Measurements from ENCODE around the gene OR6V1. TPM values are rescaled to one million over a fixed set of nuclear protein-coding genes. Genes with fewer than 3 reads are reported as not detected.

The OR6V1 gene
- total and polyA plus RNA-seq, 10 of the 15 experiments (the other 5 are each of a cell fraction or from before 2014, with no cell fraction given) = not detected

DNA sequence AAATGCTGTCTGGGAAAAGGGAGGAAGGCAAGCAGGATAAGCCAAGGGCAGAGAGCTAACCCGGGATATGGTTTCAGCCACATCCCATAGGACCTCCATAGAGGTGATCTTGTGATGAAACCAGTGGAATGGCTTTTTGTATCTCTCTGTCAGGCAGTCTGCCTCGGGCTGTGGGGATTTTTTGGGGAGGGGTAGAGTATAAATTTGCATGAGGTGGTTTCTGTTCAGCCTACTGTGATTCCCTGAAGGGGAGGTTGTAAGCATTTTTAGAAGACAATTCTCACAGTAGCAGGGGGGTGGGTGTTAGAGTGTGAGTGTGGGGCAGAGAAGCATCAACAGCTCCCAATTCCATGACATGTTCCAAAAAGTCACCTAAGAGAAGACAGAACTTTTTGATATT, 37.1 kb upstream of the OR6V1 start:
- RAD21 ChIA-PET (ENCODE audit: unreplicated experiment) = interaction anchor here (1.2 to 6.3 kb wide), 2 partner anchors 28 to 200 kb away, joined by 3 to 37 read pairs; no protein-coding TSS in a partner anchor

More for the DNA sequence above, 37.1 kb upstream of the OR6V1 start:
- in situ Hi-C loops (cut with MboI) (loop anchor here (10.0 kb wide), 1 partner anchor 400 kb away; no protein-coding TSS in a partner anchor), intact Hi-C loops (cut with micrococcal nuclease; ENCODE audit: unreplicated experiment) (no loop called here)
- BruUV-seq (replicated peaks) = no TSS peak
- no peak overlapping the region for H3K27ac ChIP-seq (ENCODE audit: control insufficient read depth, insufficient read depth)
- no peaks in the 10 kb centered on the region for H3K36me3 ChIP-seq (ENCODE audit: control insufficient read depth in 2 of 2, insufficient read depth in 2 of 2, low read length in 1 of 2)
- FAIRE-seq (no peak), DNase-seq (ENCODE audit: low read depth, low spot score) (peak; percentile 5), ATAC-seq (peak; percentile 88)
- TF ChIP-seq RAD21 (IDR thresholded peaks at IDR 0.05; ENCODE audit: insufficient read depth, low read depth, low read length) (no peak), CEBPB (IDR thresholded peaks at IDR 0.05; ENCODE audit: borderline replicate concordance in 1 of 2, low read depth in 2 of 2, low read length in 2 of 2) (no peak), WRNIP1 (IDR thresholded peaks at IDR 0.05; ENCODE audit: borderline replicate concordance, low read depth, low read length) (no peak), SMAD1 (IDR thresholded peaks at IDR 0.05; ENCODE audit: low read depth, partially characterized antibody) (no peak), BRCA1 (IDR thresholded peaks at IDR 0.05; ENCODE audit: low read depth, low read length) (no peak), RBBP5 (conservative IDR thresholded peaks at IDR 0.05) (no peak), ZNF622 (IDR thresholded peaks at IDR 0.05) (no peak)
- TF ChIP-seq, protein P1, sequence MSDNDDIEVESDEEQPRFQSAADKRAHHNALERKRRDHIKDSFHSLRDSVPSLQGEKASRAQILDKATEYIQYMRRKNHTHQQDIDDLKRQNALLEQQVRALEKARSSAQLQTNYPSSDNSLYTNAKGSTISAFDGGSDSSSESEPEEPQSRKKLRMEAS (IDR thresholded peaks at IDR 0.05; ENCODE audit: low read depth, low read length) = no peak
- TF ChIP-seq, protein P2, sequence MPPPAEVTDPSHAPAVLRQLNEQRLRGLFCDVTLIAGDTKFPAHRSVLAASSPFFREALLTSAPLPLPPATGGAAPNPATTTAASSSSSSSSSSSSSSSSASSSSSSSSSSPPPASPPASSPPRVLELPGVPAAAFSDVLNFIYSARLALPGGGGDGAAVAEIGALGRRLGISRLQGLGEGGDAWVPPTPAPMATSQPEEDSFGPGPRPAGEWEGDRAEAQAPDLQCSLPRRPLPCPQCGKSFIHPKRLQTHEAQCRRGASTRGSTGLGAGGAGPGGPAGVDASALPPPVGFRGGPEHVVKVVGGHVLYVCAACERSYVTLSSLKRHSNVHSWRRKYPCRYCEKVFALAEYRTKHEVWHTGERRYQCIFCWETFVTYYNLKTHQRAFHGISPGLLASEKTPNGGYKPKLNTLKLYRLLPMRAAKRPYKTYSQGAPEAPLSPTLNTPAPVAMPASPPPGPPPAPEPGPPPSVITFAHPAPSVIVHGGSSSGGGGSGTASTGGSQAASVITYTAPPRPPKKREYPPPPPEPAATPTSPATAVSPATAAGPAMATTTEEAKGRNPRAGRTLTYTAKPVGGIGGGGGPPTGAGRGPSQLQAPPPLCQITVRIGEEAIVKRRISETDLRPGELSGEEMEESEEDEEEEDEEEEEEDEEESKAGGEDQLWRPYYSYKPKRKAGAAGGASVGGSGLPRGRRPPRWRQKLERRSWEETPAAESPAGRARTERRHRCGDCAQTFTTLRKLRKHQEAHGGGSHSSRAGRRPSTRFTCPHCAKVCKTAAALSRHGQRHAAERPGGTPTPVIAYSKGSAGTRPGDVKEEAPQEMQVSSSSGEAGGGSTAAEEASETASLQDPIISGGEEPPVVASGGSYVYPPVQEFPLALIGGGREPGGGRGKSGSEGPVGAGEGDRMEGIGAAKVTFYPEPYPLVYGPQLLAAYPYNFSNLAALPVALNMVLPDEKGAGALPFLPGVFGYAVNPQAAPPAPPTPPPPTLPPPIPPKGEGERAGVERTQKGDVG (CRISPR knock-in tag; IDR thresholded peaks at IDR 0.05) = no peak
- no peak overlapping the region; the same call in 1 of the 2 replicates for H3K4me2 ChIP-seq (ENCODE audit: control insufficient read depth, insufficient read depth)
- 0% methylated on average over 2 of the region's 2 CpGs for WGBS (ENCODE audit: insufficient coverage, insufficient replicate concordance, low lambda C conversion rate, missing lambda C conversion rate)
- SMC1A ChIA-PET (ENCODE audit: uncharacterized antibody, unreplicated experiment) = interaction anchor here (1.4 to 7.9 kb wide), 3 partner anchors 10 to 28 kb away, joined by 4 to 54 read pairs (median 9); no protein-coding TSS in a partner anchor
- POLR2A ChIA-PET = no interaction called here
- peaks cover 0 to 3% of the 10 kb centered on the region in 2 experiments; a peak in 1 of 4 replicates for H3K27me3 ChIP-seq (replicated peaks in 1 of 2; ENCODE audit: control insufficient read depth in 2 of 2, insufficient read depth in 2 of 2, low read length in 1 of 2)
- H3K9me3 ChIP-seq (replicated peaks; ENCODE audit: control insufficient read depth, insufficient read depth, low read length) = no peaks in the 10 kb centered on the region
- peaks cover 10% of the 10 kb centered on the region for H3K4me1 ChIP-seq (ENCODE audit: control insufficient read depth, insufficient read depth, low read length)
- H3K4me3 ChIP-seq = no peak overlapping the region
- H2AFZ ChIP-seq (ENCODE audit: control insufficient read depth, low read depth, low read length) = no peak overlapping the region
- H4K20me1 ChIP-seq (ENCODE audit: control insufficient read depth, insufficient read depth) = no peaks in the 10 kb centered on the region
- no peak overlapping the region for H3K9ac ChIP-seq (ENCODE audit: control insufficient read depth, insufficient read depth, low read length)
- CTCF ChIA-PET = interaction anchor here (1.6 to 19.2 kb wide), 4 partner anchors 12 to 411 kb away, joined by 4 to 434 read pairs (median 40); partner anchors contain the start of gene TAS2R40
- no peaks in the 10 kb centered on the region for H3K79me2 ChIP-seq (ENCODE audit: control insufficient read depth, insufficient read depth, low read length)
